CD4-positive, alpha-beta T cell treated with Interleukin-17A for 1 hour (primary cell): Measurements from ENCODE around the gene APBB1IP.
"Not testable (repeated sequence)": the region's sequence is repeated elsewhere in the genome, so short reads cannot be mapped to it uniquely, and the experiment has no call there.

Source experiments
- DNase-seq: peaks from one replicate; pipeline ENCODE4 v3.0.0-alpha.2; 2020

APBB1IP gene

GRCh38 chr10:26479766-26480492 is 41.8 kb downstream of the APBB1IP start:
- DNase-seq = peak; percentile 74

- DNase-seq = no peak
These were observed 43.2 kb downstream of the APBB1IP start for GRCh38 chr10:26481315-26481692.

- DNase-seq = peak; percentile 80
These were observed 43.9 kb downstream of the APBB1IP start for GRCh38 chr10:26481914-26482550.

- no peak for DNase-seq
These were observed 45.4 kb downstream of the APBB1IP start for GRCh38 chr10:26483554-26483953.

GRCh38 chr10:26485150-26485941 is 47.2 kb downstream of the APBB1IP start:
- DNase-seq = no peak

GRCh38 chr10:26486304-26486703 is 48.2 kb downstream of the APBB1IP start:
- DNase-seq = no peak

- DNase-seq = peak; percentile 82
These were observed 49.1 kb downstream of the APBB1IP start for GRCh38 chr10:26486990-26487850.

- no peak for DNase-seq
These were observed 50.2 kb downstream of the APBB1IP start for GRCh38 chr10:26488344-26488743.

- no peak for DNase-seq
These were observed 50.9 kb downstream of the APBB1IP start for GRCh38 chr10:26489081-26489480.

GRCh38 chr10:26490367-26490766 is 52.2 kb downstream of the APBB1IP start:
- DNase-seq = not testable (repeated sequence)

- DNase-seq = no peak
These were observed 53.1 kb downstream of the APBB1IP start for GRCh38 chr10:26491276-26491675.

- no peak for DNase-seq
These were observed 53.8 kb downstream of the APBB1IP start for GRCh38 chr10:26491934-26492333.

- DNase-seq = not testable (repeated sequence)
These were observed 54.6 kb downstream of the APBB1IP start for GRCh38 chr10:26492725-26493124.

- no peak for DNase-seq
These were observed 55.9 kb downstream of the APBB1IP start for GRCh38 chr10:26494018-26494417.

- DNase-seq = no peak
These were observed 61.3 kb downstream of the APBB1IP start for GRCh38 chr10:26499426-26499825.

GRCh38 chr10:26502986-26503385 is 64.8 kb downstream of the APBB1IP start:
- no peak for DNase-seq

GRCh38 chr10:26503911-26504310 is 65.8 kb downstream of the APBB1IP start:
- peak; percentile 43 for DNase-seq

- DNase-seq = not testable (repeated sequence)
These were observed 66.3 kb downstream of the APBB1IP start for GRCh38 chr10:26504429-26504828.

GRCh38 chr10:26505491-26505890 is 67.3 kb downstream of the APBB1IP start:
- no peak for DNase-seq

- DNase-seq = no peak
These were observed 68.6 kb downstream of the APBB1IP start for GRCh38 chr10:26506736-26507135.

GRCh38 chr10:26507441-26507840 is 69.3 kb downstream of the APBB1IP start:
- no peak for DNase-seq

GRCh38 chr10:26508016-26508415 is 69.9 kb downstream of the APBB1IP start:
- DNase-seq = no peak

GRCh38 chr10:26509307-26509706 is 71.2 kb downstream of the APBB1IP start:
- DNase-seq = no peak
